ENCODE data around the gene ZNF770.
"Not testable (repeated sequence)": the region's sequence is repeated elsewhere in the genome, so short reads cannot be mapped to it uniquely, and the experiment has no call there.

The ZNF770 gene

GRCh38 chr15:34973512-34973911 is 14.6 kb downstream of the ZNF770 start:
- H3K4me3 ChIP-seq (ENCODE audit: low read depth in 1 of 2, low read length in 2 of 2) = no peak overlapping the region
- H3K9ac ChIP-seq (ENCODE audit: low read length) = no peak overlapping the region
- H3K27me3 ChIP-seq (ENCODE audit: control insufficient read depth in 1 of 2, insufficient read depth in 2 of 2, low read length in 2 of 2) = no peaks in the 10 kb centered on the region

GRCh38 chr15:34970098-34970643 is 17.9 kb downstream of the ZNF770 start:
- H3K9ac ChIP-seq (ENCODE audit: low read length); H3K36me3 ChIP-seq (ENCODE audit: insufficient read depth, low read length); H3K27me3 ChIP-seq (ENCODE audit: control insufficient read depth in 1 of 2, insufficient read depth in 2 of 2, low read length in 2 of 2); H3K9me3 ChIP-seq (ENCODE audit: low read length); H3K27ac ChIP-seq (ENCODE audit: low read depth, low read length): not testable (repeated sequence)
- Histone ChIP-seq H3K4me3 (ENCODE audit: low read depth in 1 of 2, low read length in 2 of 2) (peak overlapping the region; percentile 28 to 88), H3K4me1 (ENCODE audit: insufficient read depth, low read length) (peaks cover 15% of the 10 kb centered on the region)

More at GRCh38 chr15:34973512-34973911, 14.6 kb downstream of the ZNF770 start:
- no peak overlapping the region for H3K27ac ChIP-seq (ENCODE audit: low read depth, low read length)
- no peaks in the 10 kb centered on the region for H3K36me3 ChIP-seq (ENCODE audit: insufficient read depth, low read length)
- H3K9me3 ChIP-seq (ENCODE audit: low read length) = no peaks in the 10 kb centered on the region
- peaks cover 4% of the 10 kb centered on the region for H3K4me1 ChIP-seq (ENCODE audit: insufficient read depth, low read length)

GRCh38 chr15:34969340-34970097 is 18.6 kb downstream of the ZNF770 start, which contains the start of gene AQR:
TSS of gene AQR (minus strand) at chr15:34969742. CDS start at chr15:34969613, 129 bp downstream.
- peak within 1 kb of the TSS; percentile 73 for H3K27ac ChIP-seq (ENCODE audit: low read depth, low read length)
- peak within 1 kb of the TSS; percentile 75 to 88 for H3K4me3 ChIP-seq (ENCODE audit: low read depth in 1 of 2, low read length in 2 of 2)
- peaks cover 5% of the 10 kb centered on the region for H3K36me3 ChIP-seq (ENCODE audit: insufficient read depth, low read length)
- peak within 1 kb of the TSS; percentile 91 for H3K9ac ChIP-seq (ENCODE audit: low read length)
- H3K9me3 ChIP-seq (ENCODE audit: low read length) = no peaks in the 10 kb centered on the region
- peaks cover 15% of the 10 kb centered on the region for H3K4me1 ChIP-seq (ENCODE audit: insufficient read depth, low read length)
- H3K27me3 ChIP-seq (ENCODE audit: control insufficient read depth in 1 of 2, insufficient read depth in 2 of 2, low read length in 2 of 2) = no peaks in the 10 kb centered on the region

- H3K9me3 ChIP-seq (ENCODE audit: low read length) = no peaks in the 10 kb centered on the region
- H3K27ac ChIP-seq (ENCODE audit: low read depth, low read length) = no peak overlapping the region
- no peak overlapping the region for H3K4me3 ChIP-seq (ENCODE audit: low read depth in 1 of 2, low read length in 2 of 2)
- peaks cover 15% of the 10 kb centered on the region for H3K4me1 ChIP-seq (ENCODE audit: insufficient read depth, low read length)
- H3K36me3 ChIP-seq (ENCODE audit: insufficient read depth, low read length) = peaks cover 10% of the 10 kb centered on the region
- H3K9ac ChIP-seq (ENCODE audit: low read length) = no peak overlapping the region
- no peaks in the 10 kb centered on the region for H3K27me3 ChIP-seq (ENCODE audit: control insufficient read depth in 1 of 2, insufficient read depth in 2 of 2, low read length in 2 of 2)
These were observed 23.8 kb downstream of the ZNF770 start for GRCh38 chr15:34964277-34964676.

GRCh38 chr15:34953851-34954250 is 34.2 kb downstream of the ZNF770 start:
- Histone ChIP-seq H3K36me3 (ENCODE audit: insufficient read depth, low read length) (peaks cover 12% of the 10 kb centered on the region), H3K4me1 (ENCODE audit: insufficient read depth, low read length) (peaks cover 5% of the 10 kb centered on the region), H3K27ac (ENCODE audit: low read depth, low read length) (no peak overlapping the region), H3K27me3 (ENCODE audit: control insufficient read depth in 1 of 2, insufficient read depth in 2 of 2, low read length in 2 of 2) (no peaks in the 10 kb centered on the region), H3K4me3 (ENCODE audit: low read depth in 1 of 2, low read length in 2 of 2) (no peak overlapping the region), H3K9ac (ENCODE audit: low read length) (no peak overlapping the region), H3K9me3 (ENCODE audit: low read length) (no peaks in the 10 kb centered on the region)

DNA sequence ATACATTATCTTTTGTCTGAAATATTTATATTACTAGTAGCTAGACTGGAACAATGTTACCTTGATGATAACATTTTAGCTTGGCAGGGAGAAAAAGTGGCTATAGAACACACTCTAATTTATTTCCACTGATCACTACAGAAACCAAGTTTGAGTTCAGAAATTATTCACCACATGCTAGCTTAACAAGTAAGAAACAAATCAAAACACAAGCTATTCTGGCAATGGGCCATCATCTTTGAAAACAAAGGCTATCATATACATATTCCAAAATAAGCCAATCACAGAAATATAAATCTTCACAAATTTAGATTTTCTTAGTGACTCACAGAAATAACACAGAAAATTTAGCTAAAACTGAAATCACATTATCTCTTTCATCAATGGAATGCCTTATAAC is 35.6 kb downstream of the ZNF770 start:
- Histone ChIP-seq H3K4me1 (ENCODE audit: insufficient read depth, low read length) (peaks cover 5% of the 10 kb centered on the region), H3K27me3 (ENCODE audit: control insufficient read depth in 1 of 2, insufficient read depth in 2 of 2, low read length in 2 of 2) (no peaks in the 10 kb centered on the region), H3K27ac (ENCODE audit: low read depth, low read length) (no peak overlapping the region), H3K4me3 (ENCODE audit: low read depth in 1 of 2, low read length in 2 of 2) (no peak overlapping the region), H3K9me3 (ENCODE audit: low read length) (no peaks in the 10 kb centered on the region), H3K9ac (ENCODE audit: low read length) (no peak overlapping the region), H3K36me3 (ENCODE audit: insufficient read depth, low read length) (peaks cover 16% of the 10 kb centered on the region)

GRCh38 chr15:34951993-34952392 is 36.1 kb downstream of the ZNF770 start:
- Histone ChIP-seq H3K4me1 (ENCODE audit: insufficient read depth, low read length) (peaks cover 5% of the 10 kb centered on the region), H3K27ac (ENCODE audit: low read depth, low read length) (no peak overlapping the region), H3K9me3 (ENCODE audit: low read length) (no peaks in the 10 kb centered on the region), H3K27me3 (ENCODE audit: control insufficient read depth in 1 of 2, insufficient read depth in 2 of 2, low read length in 2 of 2) (no peaks in the 10 kb centered on the region), H3K4me3 (ENCODE audit: low read depth in 1 of 2, low read length in 2 of 2) (no peak overlapping the region), H3K9ac (ENCODE audit: low read length) (no peak overlapping the region), H3K36me3 (ENCODE audit: insufficient read depth, low read length) (peaks cover 16% of the 10 kb centered on the region)

- Histone ChIP-seq H3K27ac (ENCODE audit: low read depth, low read length) (no peak overlapping the region), H3K9me3 (ENCODE audit: low read length) (no peaks in the 10 kb centered on the region), H3K9ac (ENCODE audit: low read length) (no peak overlapping the region), H3K36me3 (ENCODE audit: insufficient read depth, low read length) (peaks cover 18% of the 10 kb centered on the region), H3K4me1 (ENCODE audit: insufficient read depth, low read length) (no peaks in the 10 kb centered on the region), H3K4me3 (ENCODE audit: low read depth in 1 of 2, low read length in 2 of 2) (no peak overlapping the region), H3K27me3 (ENCODE audit: control insufficient read depth in 1 of 2, insufficient read depth in 2 of 2, low read length in 2 of 2) (no peaks in the 10 kb centered on the region)
These were observed 43.2 kb downstream of the ZNF770 start for GRCh38 chr15:34944936-34945335.

DNA sequence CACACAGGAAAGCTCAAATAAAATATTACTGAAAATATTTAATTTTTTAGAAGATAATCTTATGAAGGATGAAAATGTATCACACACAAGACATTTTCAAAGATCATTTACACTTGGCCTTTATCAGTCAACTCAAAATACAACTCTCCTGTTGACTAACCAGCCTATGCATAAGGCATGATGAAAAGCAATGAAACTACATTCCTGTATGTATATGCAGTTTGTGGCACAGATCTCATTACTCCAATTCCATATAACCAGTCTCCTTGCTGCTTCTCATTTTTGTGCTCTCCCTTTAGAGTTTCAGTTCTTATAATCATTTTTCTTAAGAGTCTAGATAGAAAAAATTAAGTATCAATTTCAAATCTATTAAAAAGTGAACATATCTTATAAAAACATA is 44.4 kb downstream of the ZNF770 start:
- H3K36me3 ChIP-seq (ENCODE audit: insufficient read depth, low read length) = peaks cover 24% of the 10 kb centered on the region

GRCh38 chr15:34943264-34943663 is 44.8 kb downstream of the ZNF770 start:
- H3K27ac ChIP-seq (ENCODE audit: low read depth, low read length); H3K4me3 ChIP-seq (ENCODE audit: low read depth in 1 of 2, low read length in 2 of 2); H3K9me3 ChIP-seq (ENCODE audit: low read length); H3K9ac ChIP-seq (ENCODE audit: low read length); H3K4me1 ChIP-seq (ENCODE audit: insufficient read depth, low read length); H3K27me3 ChIP-seq (ENCODE audit: control insufficient read depth in 1 of 2, insufficient read depth in 2 of 2, low read length in 2 of 2): not testable (repeated sequence)
- peaks cover 27% of the 10 kb centered on the region for H3K36me3 ChIP-seq (ENCODE audit: insufficient read depth, low read length)

More for the DNA sequence above, 44.4 kb downstream of the ZNF770 start:
- Histone ChIP-seq H3K27ac (ENCODE audit: low read depth, low read length) (no peak overlapping the region), H3K9ac (ENCODE audit: low read length) (no peak overlapping the region), H3K27me3 (ENCODE audit: control insufficient read depth in 1 of 2, insufficient read depth in 2 of 2, low read length in 2 of 2) (no peaks in the 10 kb centered on the region), H3K4me1 (ENCODE audit: insufficient read depth, low read length) (no peaks in the 10 kb centered on the region), H3K4me3 (ENCODE audit: low read depth in 1 of 2, low read length in 2 of 2) (no peak overlapping the region), H3K9me3 (ENCODE audit: low read length) (no peaks in the 10 kb centered on the region)

GRCh38 chr15:34942363-34942762 is 45.7 kb downstream of the ZNF770 start:
- Histone ChIP-seq H3K27me3 (ENCODE audit: control insufficient read depth in 1 of 2, insufficient read depth in 2 of 2, low read length in 2 of 2) (no peaks in the 10 kb centered on the region), H3K27ac (ENCODE audit: low read depth, low read length) (no peak overlapping the region), H3K36me3 (ENCODE audit: insufficient read depth, low read length) (peaks cover 23% of the 10 kb centered on the region), H3K4me1 (ENCODE audit: insufficient read depth, low read length) (no peaks in the 10 kb centered on the region), H3K9ac (ENCODE audit: low read length) (no peak overlapping the region), H3K9me3 (ENCODE audit: low read length) (no peaks in the 10 kb centered on the region), H3K4me3 (ENCODE audit: low read depth in 1 of 2, low read length in 2 of 2) (no peak overlapping the region)

DNA sequence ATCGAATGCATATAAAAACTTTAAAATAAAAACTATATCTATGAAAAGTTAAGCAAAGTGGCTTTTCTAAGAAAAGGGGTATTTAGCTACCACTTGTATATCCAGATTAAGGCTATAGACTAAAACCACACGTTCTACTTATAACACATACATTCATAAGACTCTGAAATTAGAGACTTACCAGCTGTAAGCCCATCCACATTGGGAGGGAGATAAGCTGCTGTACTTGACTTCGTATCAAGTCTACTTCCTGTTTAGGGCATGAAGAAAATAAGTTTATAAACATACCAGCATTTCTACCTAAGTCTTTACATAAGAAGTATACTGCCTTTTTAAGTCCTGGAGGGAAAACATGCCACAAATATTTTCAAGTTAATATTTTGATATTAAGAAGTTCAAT is 46.3 kb downstream of the ZNF770 start:
- Histone ChIP-seq H3K27ac (ENCODE audit: low read depth, low read length) (no peak overlapping the region), H3K4me1 (ENCODE audit: insufficient read depth, low read length) (no peaks in the 10 kb centered on the region), H3K4me3 (ENCODE audit: low read depth in 1 of 2, low read length in 2 of 2) (no peak overlapping the region), H3K36me3 (ENCODE audit: insufficient read depth, low read length) (peaks cover 23% of the 10 kb centered on the region), H3K9me3 (ENCODE audit: low read length) (no peaks in the 10 kb centered on the region), H3K9ac (ENCODE audit: low read length) (no peak overlapping the region), H3K27me3 (ENCODE audit: control insufficient read depth in 1 of 2, insufficient read depth in 2 of 2, low read length in 2 of 2) (no peaks in the 10 kb centered on the region)
